Measurements from ENCODE around the gene FREM3. TPM values are rescaled to one million over a fixed set of nuclear protein-coding genes. Genes with fewer than 3 reads are reported as not detected.
A peak's percentile ranks its signal among the peaks of the same experiment; 100 is the strongest.

Gene FREM3
- total RNA-seq, 1 experiment from 2014 or later, result not detected

- no CpG with 5 or more reads among the region's 4 CpGs for WGBS (ENCODE audit: extremely low coverage, insufficient read length, low lambda C conversion rate)
- H3K79me1 ChIP-seq (ENCODE audit: insufficient read depth, low read depth, low read length, poor library complexity, severe bottlenecking), result no peaks in the 10 kb centered on the region
- H3K56ac ChIP-seq (ENCODE audit: insufficient read length, low read depth, low read length), result no peak overlapping the region
- H2BK12ac ChIP-seq (ENCODE audit: insufficient read length, low read depth, low read length), result no peak overlapping the region
- no peak overlapping the region for H3K27ac ChIP-seq (ENCODE audit: insufficient read length, low read depth, low read length)
- H4K8ac ChIP-seq (replicated peaks; ENCODE audit: insufficient read length, low read depth, low read length), result no peak overlapping the region
- H3K4me3 Mint-ChIP-seq, result no peak overlapping the region; a peak in 1 of 5 replicates
- H2BK20ac ChIP-seq (ENCODE audit: low read depth, low read length, poor library complexity, severe bottlenecking), result no peak overlapping the region
- DNase-seq, result peak; percentile 54
- H3K36me3 Mint-ChIP-seq (ENCODE audit: insufficient read depth in 1 of 3, low read depth in 3 of 3), result peaks cover 0 to 2% (median 0%) of the 10 kb centered on the region in 3 experiments; a peak in 1 of 7 replicates
- TF ChIP-seq CTCF (conservative IDR thresholded peaks at IDR 0.05), result peak; percentile 63
- H3K23me2 ChIP-seq (ENCODE audit: insufficient read length, low read depth, low read length, poor library complexity, severe bottlenecking), result no peaks in the 10 kb centered on the region
- no peak overlapping the region for H3K9ac ChIP-seq (ENCODE audit: extremely low read depth, insufficient read length, low read length)
- H3K4me1 ChIP-seq (ENCODE audit: insufficient read depth, low read length), result peaks cover 8% of the 10 kb centered on the region; the same call in 1 of the 2 replicates
- no peak overlapping the region for H3K14ac ChIP-seq (ENCODE audit: insufficient read depth, low read length)
- no peak overlapping the region; a peak in 1 of 7 replicates for H3K27ac Mint-ChIP-seq
- H3T11ph ChIP-seq (ENCODE audit: low read length), result no peak overlapping the region
- peaks cover 2% of the 10 kb centered on the region; the same call in 1 of the 2 replicates for H3K27me3 Mint-ChIP-seq (ENCODE audit: low read depth)
- H3K27me3 ChIP-seq (ENCODE audit: insufficient read depth, low read length), result no peaks in the 10 kb centered on the region
- no peaks in the 10 kb centered on the region for H3K9me3 ChIP-seq (ENCODE audit: control insufficient read depth, low read depth, low read length)
- H3K4me1 Mint-ChIP-seq, result peaks cover 34 to 44% of the 10 kb centered on the region in 2 experiments
- no peak overlapping the region for H2BK5ac ChIP-seq (ENCODE audit: insufficient read length, low read length)
- peaks cover 0 to 2% of the 10 kb centered on the region in 2 experiments; a peak in 2 of 5 replicates for H3K9me3 Mint-ChIP-seq
- no peak overlapping the region for H3K4me2 ChIP-seq (ENCODE audit: insufficient read depth, insufficient read length, low read length)
- H4K91ac ChIP-seq (ENCODE audit: insufficient read length, low read depth, low read length), result no peak overlapping the region
- no peak overlapping the region for H3K4ac ChIP-seq (ENCODE audit: low read depth, low read length)
- no peak overlapping the region for H3K23ac ChIP-seq (ENCODE audit: insufficient read length, low read depth, low read length)
- no peak overlapping the region for H4K5ac ChIP-seq (ENCODE audit: insufficient read length, low read depth, low read length)
- H2BK15ac ChIP-seq (ENCODE audit: low read depth, low read length), result no peak overlapping the region
- H3K79me2 ChIP-seq (ENCODE audit: insufficient read depth, low read length), result no peaks in the 10 kb centered on the region
- no peak overlapping the region for H2BK120ac ChIP-seq (ENCODE audit: low read depth, low read length, poor library complexity, severe bottlenecking)
- no peak overlapping the region for H2AK5ac ChIP-seq (ENCODE audit: insufficient read length, low read length)
- H3K18ac ChIP-seq (ENCODE audit: insufficient read length, low read depth, low read length), result no peak overlapping the region
- H2AFZ ChIP-seq (ENCODE audit: low read length), result no peak overlapping the region
- no peaks in the 10 kb centered on the region for H4K20me1 ChIP-seq (ENCODE audit: control insufficient read depth, insufficient read depth, insufficient read length)
Measured at GRCh38 chr4:143711543-143712154, 11.2 kb upstream of the FREM3 start.

All from H9 (cell line).